IMR-90 (cell line): ENCODE data around the gene GLRX5. TPM values are rescaled to one million over a fixed set of nuclear protein-coding genes. Genes with fewer than 3 reads are reported as not detected.
"Not testable (repeated sequence)": the region's sequence is repeated elsewhere in the genome, so short reads cannot be mapped to it uniquely, and the experiment has no call there.

Experiments used
- ATAC-seq: fragments of 200-7000 bp; cut with Tn5 transposase; 2 replicates; pipeline ENCODE4 v1.9.1; 2020; ENCODE audit warnings: low read depth, mild to moderate bottlenecking, moderate library complexity
- BruUV-seq: library from RNA; stranded (reverse); fragments of 400-500 nt; replicated peaks from 2 replicates; lab custom pipeline; 2021; lab: Mats Ljungman, UMichigan
- CTCF ChIA-PET: fragments of 300-600 bp; formaldehyde crosslinking; extraction: SDS; loops from one replicate; lab custom pipeline; 2021; ENCODE audit warnings: antibody characterized with exemption; lab: Yijun Ruan, JAX
- POLR2A ChIA-PET: fragments of 300-600 bp; sonication (Branson Sonifier 250); formaldehyde crosslinking; loops from one replicate; lab custom pipeline; 2022; ENCODE audit warnings: antibody characterized with exemption; ENCODE audit not compliant: unreplicated experiment; lab: Charles Lee
- DNase-seq: peaks from one replicate; pipeline ENCODE4 v3.0.0; 2013
- H2AFZ ChIP-seq: replicated peaks from 2 replicates; pipeline ENCODE3; 2013; ENCODE audit warnings: low read length, mild to moderate bottlenecking; ENCODE audit not compliant: poor library complexity
- H2AK5ac ChIP-seq: 2 replicates; pipeline ENCODE4 v1.6.1; 2013; ENCODE audit warnings: low read depth, low read length, inconsistent platforms
- H2AK9ac ChIP-seq: replicated peaks from 2 replicates; pipeline ENCODE3; 2013; ENCODE audit warnings: mild to moderate bottlenecking, low read depth, low read length, moderate library complexity; ENCODE audit not compliant: poor library complexity
- H2BK120ac ChIP-seq: 2 replicates; pipeline ENCODE4 v1.6.1; 2013; ENCODE audit warnings: low read depth, low read length, inconsistent platforms
- H2BK15ac ChIP-seq: 3 replicates; pipeline ENCODE4 v1.6.1; 2013; ENCODE audit warnings: low read depth, low read length, inconsistent platforms
- H2BK20ac ChIP-seq: 2 replicates; pipeline ENCODE4 v1.6.1; 2013; ENCODE audit warnings: low read depth, mild to moderate bottlenecking, inconsistent platforms, low read length, moderate library complexity
- H2BK5ac ChIP-seq: 2 replicates; pipeline ENCODE4 v1.6.1; 2013; ENCODE audit warnings: mild to moderate bottlenecking, low read depth, low read length, inconsistent platforms; ENCODE audit not compliant: poor library complexity, severe bottlenecking
- H3K14ac ChIP-seq: replicated peaks from 2 replicates; pipeline ENCODE4 v1.6.1; 2013; ENCODE audit warnings: low read depth, low read length, inconsistent platforms
- H3K18ac ChIP-seq: 2 replicates; pipeline ENCODE4 v1.6.1; 2013; ENCODE audit warnings: low read depth, low read length, control low read depth
- H3K23ac ChIP-seq: 2 replicates; pipeline ENCODE4 v1.6.1; 2013; ENCODE audit warnings: low read depth, low read length, inconsistent platforms
- H3K27ac ChIP-seq: 2 replicates; pipeline ENCODE4 v1.5.1; 2013; ENCODE audit warnings: mild to moderate bottlenecking, control low read depth, low read length; ENCODE audit not compliant: insufficient read depth
- H3K27me3 ChIP-seq: 2 replicates; pipeline ENCODE4 v1.6.1; 2013; ENCODE audit warnings: low read length; ENCODE audit not compliant: control insufficient read depth, insufficient read depth
- H3K36me3 ChIP-seq: 2 replicates; pipeline ENCODE4 v1.6.1; 2013; ENCODE audit warnings: low read length, mixed read lengths; ENCODE audit not compliant: control insufficient read depth, insufficient read depth
- H3K4ac ChIP-seq: 2 replicates; pipeline ENCODE4 v1.6.1; 2013; ENCODE audit warnings: low read depth, low read length, inconsistent platforms
- H3K4me1 ChIP-seq: 2 replicates; pipeline ENCODE4 v1.6.1; 2013; ENCODE audit warnings: low read length, mixed read lengths; ENCODE audit not compliant: control insufficient read depth, insufficient read depth
- H3K4me2 ChIP-seq: 2 replicates; pipeline ENCODE4 v1.6.1; 2013; ENCODE audit warnings: low read depth, mild to moderate bottlenecking, control low read depth, low read length, moderate library complexity
- H3K4me3 ChIP-seq: 2 replicates; pipeline ENCODE4 v1.5.1; 2013; ENCODE audit warnings: low read depth, mild to moderate bottlenecking, control low read depth, low read length, moderate library complexity; ENCODE audit not compliant: insufficient read depth
- H3K56ac ChIP-seq: 2 replicates; pipeline ENCODE4 v1.6.1; 2013; ENCODE audit warnings: low read length, inconsistent platforms; ENCODE audit not compliant: insufficient read depth; ENCODE audit errors: extremely low read depth
- H3K79me1 ChIP-seq, 2 experiments: 2 replicates each; pipeline ENCODE4 v1.6.1; 2013; ENCODE audit warnings: low read length in 2 of 2, inconsistent platforms in 1 of 2, low read depth in 1 of 2
- H3K9ac ChIP-seq: 2 replicates; pipeline ENCODE4 v1.6.1; 2013; ENCODE audit warnings: low read depth, low read length, control low read depth
- H3K9me1 ChIP-seq: 2 replicates; pipeline ENCODE4 v1.6.1; 2013; ENCODE audit warnings: low read length, inconsistent platforms; ENCODE audit not compliant: insufficient read depth
- H3K9me3 ChIP-seq: 2 replicates; pipeline ENCODE4 v1.6.1; 2013; ENCODE audit warnings: low read length; ENCODE audit not compliant: control insufficient read depth, insufficient read depth
- H4K20me1 ChIP-seq: 2 replicates; pipeline ENCODE4 v1.6.1; 2013; ENCODE audit warnings: low read length, inconsistent platforms; ENCODE audit not compliant: insufficient read depth
- H4K5ac ChIP-seq: 2 replicates; pipeline ENCODE4 v1.6.1; 2013; ENCODE audit warnings: mild to moderate bottlenecking, low read depth, low read length, control low read depth
- H4K8ac ChIP-seq, 2 experiments: 2 replicates each; pipeline ENCODE4 v1.6.1; 2013; ENCODE audit warnings: low read depth in 2 of 2, low read length in 2 of 2, control low read depth in 1 of 2, inconsistent platforms in 1 of 2
- H4K91ac ChIP-seq: 2 replicates; pipeline ENCODE4 v1.6.1; 2013; ENCODE audit warnings: low read depth, low read length, inconsistent platforms; ENCODE audit not compliant: insufficient read depth
- FOS ChIP-seq: fragments of 150-350 bp; IDR thresholded peaks from 2 replicates; pipeline ENCODE4 v1.6.1; 2016; ENCODE audit warnings: low read depth, low read length
- WGBS, 2 experiments: methylation state at CpG; one replicate each; pipeline versions ENCODE4 v1.1.5 to v1.1.7; 2013; ENCODE audit warnings: missing lambda C conversion rate in 2 of 2; ENCODE audit not compliant: insufficient read length in 1 of 2; ENCODE audit errors: extremely low coverage in 2 of 2; 5-methylcytosine and 5-hydroxymethylcytosine counted together
- dilution Hi-C: fragments of 300-500 bp; cut with HindIII; formaldehyde crosslinking; loops from one replicate; pipeline ENCODE4 v1.14.3; 2018; ENCODE audit warnings: low sequenced_read_pairs; ENCODE audit not compliant: unreplicated experiment
- in situ Hi-C: fragments of 300-500 bp; cut with MboI; formaldehyde crosslinking; loops from 3 replicates; pipeline ENCODE4 v1.14.3; 2019; ENCODE audit warnings: low sequenced_read_pairs, inconsistent platforms, mixed read lengths
- intact Hi-C: fragments of 100-400 bp; cut with micrococcal nuclease; formaldehyde crosslinking; loops from 2 replicates; pipeline ENCODE4 v1.10.0; 2022
- polyA plus RNA-seq, 3 experiments: library from polyadenylated mRNA; depleted of rRNA; stranded (reverse); fragments of >200 nt; gene quantifications; 2 replicates each; pipeline ENCODE4 v1.2.3, GENCODE V29; 2012; ENCODE audit warnings: low replicate concordance in 1 of 3
- total RNA-seq: library from RNA; depleted of rRNA; stranded (reverse); fragments of >200 nt; gene quantifications from 2 replicates; pipeline ENCODE4 v1.2.3, GENCODE V29; 2012

GLRX5 gene
- total and polyA plus RNA-seq, 2 of the 4 experiments (the other 2 are of a cell fraction) = 32.4 to 40.4 TPM

DNA sequence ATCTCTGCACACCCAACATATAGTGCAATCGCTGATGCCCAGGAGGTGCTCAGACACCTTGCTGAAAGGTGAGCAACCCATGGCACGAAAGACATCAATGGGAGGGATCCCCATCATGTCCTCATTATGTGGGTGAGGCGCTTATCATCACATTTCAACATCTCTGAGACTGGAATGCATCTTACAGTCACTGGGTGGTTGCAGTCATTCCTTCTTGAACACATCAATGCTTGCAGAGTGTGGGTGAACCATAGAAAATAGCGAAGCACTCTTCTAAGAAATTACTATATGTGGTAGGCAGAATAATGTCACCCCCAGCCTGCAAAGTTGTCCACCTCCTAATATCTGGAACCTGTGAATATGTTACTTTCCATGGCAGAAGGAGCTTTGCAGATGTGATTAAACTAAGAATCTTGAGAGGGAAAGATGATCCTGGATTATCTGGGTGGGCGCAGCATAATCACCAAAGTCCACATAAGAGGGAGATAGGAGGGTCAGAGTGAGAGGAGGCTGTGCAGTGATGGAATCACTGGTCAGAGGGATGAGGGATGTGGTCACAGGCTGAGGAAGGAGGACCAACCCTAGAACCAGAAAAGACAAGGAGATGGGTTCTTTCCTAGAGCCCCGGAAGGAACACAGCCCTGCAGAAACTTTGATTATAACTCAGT is 51.2 kb downstream of the GLRX5 start:
- CTCF ChIA-PET = no interaction called here

DNA sequence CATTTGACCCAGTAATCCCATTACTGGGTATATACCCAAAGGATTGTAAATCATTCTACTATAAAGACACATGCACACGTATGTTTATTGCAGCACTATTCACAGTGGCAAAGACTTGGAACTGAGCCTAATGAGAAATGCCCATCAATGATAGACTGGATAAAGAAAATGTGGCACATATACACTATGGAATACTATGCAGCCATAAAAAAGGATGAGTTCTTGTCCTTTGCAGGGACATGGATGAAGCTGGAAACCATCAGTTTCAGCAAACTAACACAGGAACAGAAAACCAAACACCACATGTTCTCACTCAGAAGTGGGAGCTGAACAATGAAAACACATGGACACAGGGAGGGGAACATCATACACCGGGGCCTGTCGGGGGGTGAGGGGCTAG is 56.3 kb downstream of the GLRX5 start:
- H2BK5ac ChIP-seq, BruUV-seq, H3K14ac ChIP-seq, H4K20me1 ChIP-seq, H3K36me3 ChIP-seq, H2BK15ac ChIP-seq, H3K23ac ChIP-seq, H4K5ac ChIP-seq, H2AFZ ChIP-seq, H2BK120ac ChIP-seq, H2AK5ac ChIP-seq, H3K27me3 ChIP-seq, H4K91ac ChIP-seq, H3K27ac ChIP-seq, dilution Hi-C loops, H3K4me3 ChIP-seq, CTCF ChIA-PET, in situ Hi-C loops, H3K4ac ChIP-seq, DNase-seq, H4K8ac ChIP-seq, H3K79me1 ChIP-seq, H3K56ac ChIP-seq, intact Hi-C loops, H2BK20ac ChIP-seq, H3K9me3 ChIP-seq, H3K9ac ChIP-seq, H3K4me2 ChIP-seq, H3K9me1 ChIP-seq, ATAC-seq, H2AK9ac ChIP-seq, H3K4me1 ChIP-seq, POLR2A ChIA-PET, H3K18ac ChIP-seq: not testable (repeated sequence)
- WGBS, 2 experiments = no CpG with 5 or more reads among the region's 3 CpGs

More for the DNA sequence above, 51.2 kb downstream of the GLRX5 start:
- no peak overlapping the region for H2BK120ac ChIP-seq
- H3K4me1 ChIP-seq = no peaks in the 10 kb centered on the region
- DNase-seq = no peak
- no peak overlapping the region for H3K4me2 ChIP-seq
- no peak overlapping the region for H3K14ac ChIP-seq
- no peak overlapping the region for H2BK15ac ChIP-seq
- H3K4ac ChIP-seq = no peak overlapping the region
- no peaks in the 10 kb centered on the region for H4K20me1 ChIP-seq
- no TSS peak for BruUV-seq
- H3K36me3 ChIP-seq = no peaks in the 10 kb centered on the region
- no peak overlapping the region for H2AFZ ChIP-seq
- POLR2A ChIA-PET = no interaction called here
- H2BK20ac ChIP-seq = no peak overlapping the region
- H4K5ac ChIP-seq = no peak overlapping the region
- H3K56ac ChIP-seq = no peak overlapping the region
- no peaks in the 10 kb centered on the region for H3K9me3 ChIP-seq
- TF ChIP-seq FOS = no peak
- H3K27me3 ChIP-seq = no peaks in the 10 kb centered on the region
- H3K9ac ChIP-seq = no peak overlapping the region
- no peak overlapping the region for H2AK5ac ChIP-seq
- no peak overlapping the region for H3K18ac ChIP-seq
- in situ Hi-C loops = no loop called here
- WGBS, 2 experiments = no CpG with 5 or more reads among the region's 6 CpGs
- no peaks in the 10 kb centered on the region; the same call in 1 of the 2 replicates for H3K9me1 ChIP-seq
- ATAC-seq = no peak
- no peaks in the 10 kb centered on the region for H3K79me1 ChIP-seq
- dilution Hi-C loops = no loop called here
- no peak overlapping the region for H2AK9ac ChIP-seq
- H3K4me3 ChIP-seq = no peak overlapping the region
- H4K91ac ChIP-seq = no peak overlapping the region
- intact Hi-C loops = no loop called here
- no peak overlapping the region for H2BK5ac ChIP-seq
- H3K23ac ChIP-seq = no peak overlapping the region
- H3K27ac ChIP-seq = no peak overlapping the region
- no peak overlapping the region for H4K8ac ChIP-seq
